K562 (cell line): Measurements from ENCODE around the gene RYR1. TPM values are rescaled to one million over a fixed set of nuclear protein-coding genes. Genes with fewer than 3 reads are reported as not detected.

Source experiments
- ATAC-seq: fragments of 200-7000 bp; cut with Tn5 transposase; 3 replicates; pipeline ENCODE4 v1.9.1; 2020; ENCODE audit warnings: moderate library complexity
- BruUV-seq: library from RNA; stranded (reverse); fragments of 400-500 nt; replicated peaks from 2 replicates; lab custom pipeline; 2021; lab: Mats Ljungman, UMichigan
- CTCF ChIA-PET: fragments of 300-600 bp; formaldehyde crosslinking; extraction: SDS; loops from one replicate; lab custom pipeline; 2021; ENCODE audit warnings: low intra/inter-chr PET ratio; lab: Yijun Ruan, JAX
- POLR2A ChIA-PET: fragments of 300-600, 350-650 bp; sonication (Branson Sonifier 250); formaldehyde crosslinking; extraction: SDS; loops from one replicate; lab custom pipeline; 2021; ENCODE audit warnings: antibody characterized with exemption, inconsistent platforms; lab: Yijun Ruan, JAX
- DNase-seq, 4 experiments: peaks; one replicate each; pipeline versions ENCODE4 v3.0.0 to v3.0.0-alpha.2; 2011 to 2018; ENCODE audit warnings: low spot score in 3 of 4, mixed read lengths in 3 of 4; ENCODE audit errors: extremely low read depth in 1 of 4
- FAIRE-seq: peaks from 2 replicates; lab custom pipeline; 2011; peaks lifted over from hg19 to GRCh38; lab: Jason Lieb, UNC
- H2AFZ ChIP-seq: 2 replicates; pipeline ENCODE4 v1.6.0; 2011; ENCODE audit warnings: low read depth, low read length, control low read depth, inconsistent platforms
- H3K27ac ChIP-seq: fragments of 200-600 bp; 3 replicates; pipeline ENCODE4 v1.8.0; 2011; ENCODE audit warnings: low read depth, mild to moderate bottlenecking, control low read depth, inconsistent platforms, low read length, moderate library complexity, mixed read lengths; ENCODE audit errors: extremely low read depth
- H3K27me3 ChIP-seq, 2 experiments: fragments of 300-600 bp in 1 of 2; 2 replicates in 1 of 2; 3 replicates in 1 of 2; pipeline versions ENCODE4 v1.6.0 to v1.8.0; 2011; ENCODE audit warnings: inconsistent platforms in 2 of 2, low read length in 2 of 2, mild to moderate bottlenecking in 1 of 2, mixed read lengths in 1 of 2, moderate library complexity in 1 of 2; ENCODE audit not compliant: control insufficient read depth in 2 of 2, insufficient read depth in 2 of 2
- H3K36me3 ChIP-seq: fragments of 300-600 bp; 3 replicates; pipeline ENCODE4 v1.8.0; 2011; ENCODE audit warnings: mild to moderate bottlenecking, low read length, inconsistent platforms; ENCODE audit not compliant: control insufficient read depth, insufficient read depth
- H3K4me1 ChIP-seq, 2 experiments: fragments of 200-600 bp in 1 of 2; replicated peaks in 1 of 2; 2 replicates in 1 of 2; 3 replicates in 1 of 2; pipeline versions ENCODE4 v1.5.1 to v1.8.0; 2011; ENCODE audit warnings: inconsistent platforms in 2 of 2, low read length in 2 of 2, mild to moderate bottlenecking in 1 of 2, mixed read lengths in 1 of 2, moderate library complexity in 1 of 2; ENCODE audit not compliant: control insufficient read depth in 2 of 2, insufficient read depth in 2 of 2
- H3K4me2 ChIP-seq: 2 replicates; pipeline ENCODE4 v1.6.1; 2011; ENCODE audit warnings: low read length, control low read depth, inconsistent platforms, mixed read lengths; ENCODE audit not compliant: insufficient read depth
- H3K4me3 ChIP-seq: fragments of 200-600 bp; sonication (generic), shearing (Covaris generic); 2 replicates; pipeline ENCODE4 v1.5.1; 2016; ENCODE audit warnings: control low read depth, inconsistent platforms
- H3K79me2 ChIP-seq: fragments of 200-600 bp; 3 replicates; pipeline ENCODE4 v1.8.0; 2011; ENCODE audit warnings: low read length, inconsistent platforms; ENCODE audit not compliant: control insufficient read depth, insufficient read depth
- H3K9ac ChIP-seq, 2 experiments: 2 replicates each; pipeline versions ENCODE4 v1.6.0 to v1.6.1; 2011; ENCODE audit warnings: low read depth in 2 of 2, low read length in 2 of 2, control low read depth in 1 of 2, inconsistent platforms in 1 of 2, mild to moderate bottlenecking in 1 of 2, mixed read lengths in 1 of 2; ENCODE audit not compliant: insufficient read depth in 1 of 2
- H3K9me1 ChIP-seq: one replicate; pipeline ENCODE4 v1.6.0; 2011; ENCODE audit warnings: inconsistent platforms, mild to moderate bottlenecking, low read length, moderate library complexity; ENCODE audit not compliant: control insufficient read depth, insufficient read depth
- H3K9me3 ChIP-seq: replicated peaks from 2 replicates; pipeline ENCODE4 v1.5.1; 2011; ENCODE audit warnings: low read depth, low read length, inconsistent platforms; ENCODE audit not compliant: control insufficient read depth, insufficient read depth
- H4K20me1 ChIP-seq: replicated peaks from 2 replicates; pipeline ENCODE4 v1.6.1; 2011; ENCODE audit warnings: low read length, inconsistent platforms, mixed read lengths; ENCODE audit not compliant: control insufficient read depth, insufficient read depth
- HNRNPH1 ChIP-seq: fragments of 200-400 bp; formaldehyde crosslinking; optimal IDR thresholded peaks from 2 replicates; pipeline ENCODE3; 2017; ENCODE audit warnings: low read depth, mild to moderate bottlenecking, low read length, moderate library complexity
- HOXB6 ChIP-seq: fragments of 250-450 bp; sonication (Bioruptor Pico); IDR thresholded peaks from 2 replicates; pipeline ENCODE4 v1.5.1; 2022; ENCODE audit warnings: mild to moderate bottlenecking, borderline replicate concordance
- MTA3 ChIP-seq: fragments of 450-650 bp; formaldehyde crosslinking; IDR thresholded peaks from 2 replicates; pipeline ENCODE4 v1.6.1; 2017; ENCODE audit warnings: mild to moderate bottlenecking, borderline replicate concordance
- RBM25 ChIP-seq: fragments of 200-400 bp; formaldehyde crosslinking; IDR thresholded peaks from 2 replicates; pipeline ENCODE4 v1.6.1; 2018; ENCODE audit warnings: low read length, low read depth, moderate library complexity; ENCODE audit not compliant: severe bottlenecking
- ZFP36 ChIP-seq: fragments of 150-350 bp; IDR thresholded peaks from 2 replicates; pipeline ENCODE4 v1.6.1; 2018; ENCODE audit warnings: low read length, low read depth; ENCODE audit not compliant: partially characterized antibody
- ZKSCAN8 ChIP-seq: fragments of 200-800 bp; sonication (Bioruptor generic); IDR thresholded peaks from 2 replicates; pipeline ENCODE4 v1.6.1; 2016; ENCODE audit warnings: missing genetic modification characterization, missing compliant biosample characterization
- ZNF121 ChIP-seq: sonication (generic); formaldehyde crosslinking; conservative IDR thresholded peaks from 2 replicates; pipeline ENCODE4 v1.8.0; 2022; ENCODE audit warnings: missing genetic modification reagents
- ZNF444 ChIP-seq: fragments of 250-450 bp; sonication (Bioruptor Pico); IDR thresholded peaks from 2 replicates; pipeline ENCODE4 v1.4.0; 2020; ENCODE audit warnings: mild to moderate bottlenecking, moderate library complexity
- WGBS: fragments of 100-300 bp; shearing (Covaris generic); methylation state at CpG from one replicate; pipeline ENCODE4 v1.1.6; 2016; ENCODE audit warnings: low coverage, mixed read lengths; ENCODE audit not compliant: insufficient coverage; ENCODE audit errors: missing lambda C conversion rate; 5-methylcytosine and 5-hydroxymethylcytosine counted together
- in situ Hi-C: fragments of 300-500 bp; cut with MboI; formaldehyde crosslinking; loops from 4 replicates; pipeline ENCODE4 v1.15.0; 2018; ENCODE audit warnings: inconsistent platforms, mixed read lengths
- intact Hi-C: fragments of 100-400 bp; cut with micrococcal nuclease; formaldehyde crosslinking; loops from 2 replicates; pipeline ENCODE4 v1.14.2; 2022
- polyA plus RNA-seq, 8 experiments: library from polyadenylated mRNA; depleted of rRNA in 4 of 8; stranded (reverse) in 5 of 8; unstranded in 3 of 8; fragments of >200 nt; fragmentation: Nextera tagmentation in 2 of 8; fragmentation: Illumina TruSeq in 1 of 8; extraction: Ambion mirVana in 2 of 8; extraction: Trizol in 1 of 8; gene quantifications; 2 replicates each; pipeline versions ENCODE4 v1.2.1 to v1.2.3, GENCODE V29; 2011 to 2014; ENCODE audit warnings: inconsistent platforms in 1 of 8, missing spikeins in 1 of 8
- total RNA-seq, 7 experiments: library from RNA; depleted of rRNA in 6 of 7; stranded (reverse); fragments of >200 nt in 6 of 7; fragmentation: Illumina TruSeq in 2 of 7; extraction: Trizol in 2 of 7; gene quantifications; 2 replicates each; pipeline versions ENCODE4 v1.2.1 to v1.2.3, GENCODE V29; 2011 to 2021; ENCODE audit warnings: low replicate concordance in 1 of 7
- TF ChIP-seq, protein P1 (sequence below): fragments of 250-450 bp; sonication (Bioruptor Pico); IDR thresholded peaks from 2 replicates; pipeline ENCODE4 v1.5.0; 2021
- TF ChIP-seq, protein P2 (sequence below): fragments of 250-450 bp; sonication (Bioruptor Pico); IDR thresholded peaks from 2 replicates; pipeline ENCODE4 v1.4.0; 2020; ENCODE audit warnings: borderline replicate concordance
- TF ChIP-seq, protein P3 (sequence below): fragments of 250-450 bp; sonication (Bioruptor Pico); IDR thresholded peaks from 2 replicates; pipeline ENCODE4 v1.8.0; 2022; ENCODE audit warnings: inconsistent platforms

Gene RYR1
- total and polyA plus RNA-seq, 9 of the 15 experiments (the other 6 are each of a cell fraction or from before 2014, with no cell fraction given), result 0.11 to 7.4 (median 3.7) TPM

DNA sequence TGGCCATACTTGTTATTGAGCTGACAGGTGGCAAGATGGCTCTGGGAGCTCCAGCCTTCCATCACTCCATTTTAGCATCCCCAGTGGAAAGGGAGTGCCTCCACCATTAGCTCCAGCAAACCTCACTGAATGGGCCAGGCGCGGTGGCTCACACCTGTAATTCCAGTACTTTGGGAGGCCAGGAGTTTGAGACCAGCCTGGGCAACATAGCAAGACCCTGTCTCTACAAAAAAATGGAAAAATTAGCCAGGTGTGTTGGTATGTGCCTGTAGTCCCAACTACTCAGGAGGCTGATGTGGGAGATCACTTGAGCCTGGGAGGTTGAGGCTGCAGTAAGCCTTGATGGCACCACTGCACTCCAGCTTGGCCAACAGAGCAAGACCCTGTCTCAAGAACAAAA is 98.0 kb downstream of the RYR1 start:
- CTCF ChIA-PET, result no interaction called here
- H2AFZ ChIP-seq, result no peak overlapping the region
- H3K9ac ChIP-seq, result no peak overlapping the region
- peaks cover 5 to 14% of the 10 kb centered on the region in 2 experiments; a peak in 4 of 5 replicates for H3K4me1 ChIP-seq
- WGBS, result 75% methylated on average over 2 of the region's 2 CpGs
- no peaks in the 10 kb centered on the region for H3K79me2 ChIP-seq
- FAIRE-seq (no peak), DNase-seq (no peak)
- H3K9me3 ChIP-seq, result peaks cover 15% of the 10 kb centered on the region; the same call in 1 of the 2 replicates
- H3K36me3 ChIP-seq, result no peaks in the 10 kb centered on the region
- no TSS peak for BruUV-seq
- H3K9me1 ChIP-seq, result peaks cover 3% of the 10 kb centered on the region
- POLR2A ChIA-PET, result interaction anchor here (2.2 kb wide), 1 partner anchor 12 kb away, joined by 11 read pairs; no protein-coding TSS in a partner anchor
- H3K4me2 ChIP-seq, result no peak overlapping the region
- intact Hi-C loops, result no loop called here
- in situ Hi-C loops, result no loop called here
- H3K4me3 ChIP-seq, result no peak overlapping the region
- H4K20me1 ChIP-seq, result no peaks in the 10 kb centered on the region
- H3K27ac ChIP-seq, result no peak overlapping the region
- TF ChIP-seq ZNF121 (CRISPR knock-in tag) (peak; percentile 59), HOXB6 (no peak)
- TF ChIP-seq, all 486 proteins: peak for 1
- no peaks in the 10 kb centered on the region for H3K27me3 ChIP-seq
- ATAC-seq, result no peak

DNA sequence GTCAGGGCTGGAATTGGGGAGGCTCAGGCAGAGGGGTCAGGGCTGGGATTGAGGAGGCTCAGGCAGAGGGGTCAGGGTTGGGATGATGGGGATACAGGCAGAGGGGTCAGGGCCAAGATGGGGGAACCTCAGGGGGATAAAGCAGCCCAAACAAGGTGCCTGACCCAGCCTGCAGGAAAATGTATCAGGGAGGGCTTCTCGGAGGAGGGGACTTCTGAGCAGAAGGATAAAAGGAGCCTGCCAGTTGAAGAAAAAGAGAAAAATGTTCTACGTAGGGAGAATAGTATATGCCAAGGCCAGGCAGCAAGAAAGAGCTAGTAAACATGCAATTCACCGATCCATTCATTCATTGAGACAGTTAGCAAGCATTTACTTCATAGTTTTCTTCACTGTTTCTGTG is 99.4 kb downstream of the RYR1 start:
- in situ Hi-C loops, result no loop called here
- Histone ChIP-seq H3K9ac (no peak overlapping the region), H3K9me3 (peaks cover 15% of the 10 kb centered on the region; the same call in 1 of the 2 replicates), H3K4me2 (no peak overlapping the region), H2AFZ (no peak overlapping the region), H3K4me3 (no peak overlapping the region), H3K79me2 (no peaks in the 10 kb centered on the region), H3K36me3 (no peaks in the 10 kb centered on the region), H3K9me1 (peaks cover 3% of the 10 kb centered on the region), H3K4me1 (peaks cover 4 to 10% of the 10 kb centered on the region in 2 experiments; a peak in 4 of 5 replicates), H3K27ac (no peak overlapping the region), H4K20me1 (no peaks in the 10 kb centered on the region), H3K27me3 (no peaks in the 10 kb centered on the region)
- no TSS peak for BruUV-seq
- DNase-seq (no peak), FAIRE-seq (no peak), ATAC-seq (no peak)
- POLR2A ChIA-PET, result interaction anchor here (2.2 kb wide), 1 partner anchor 11 kb away, joined by 11 read pairs; no protein-coding TSS in a partner anchor
- intact Hi-C loops, result no loop called here
- whole genome bisulfite sequencing, result 30% methylated on average over 3 of the region's 3 CpGs
- CTCF ChIA-PET, result no interaction called here
- no peak for TF ChIP-seq HNRNPH1
- TF ChIP-seq RBM25, result peak; percentile 24
- TF ChIP-seq, protein P1, sequence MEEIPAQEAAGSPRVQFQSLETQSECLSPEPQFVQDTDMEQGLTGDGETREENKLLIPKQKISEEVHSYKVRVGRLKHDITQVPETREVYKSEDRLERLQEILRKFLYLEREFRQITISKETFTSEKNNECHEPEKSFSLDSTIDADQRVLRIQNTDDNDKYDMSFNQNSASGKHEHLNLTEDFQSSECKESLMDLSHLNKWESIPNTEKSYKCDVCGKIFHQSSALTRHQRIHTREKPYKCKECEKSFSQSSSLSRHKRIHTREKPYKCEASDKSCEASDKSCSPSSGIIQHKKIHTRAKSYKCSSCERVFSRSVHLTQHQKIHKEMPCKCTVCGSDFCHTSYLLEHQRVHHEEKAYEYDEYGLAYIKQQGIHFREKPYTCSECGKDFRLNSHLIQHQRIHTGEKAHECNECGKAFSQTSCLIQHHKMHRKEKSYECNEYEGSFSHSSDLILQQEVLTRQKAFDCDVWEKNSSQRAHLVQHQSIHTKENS (CRISPR knock-in tag), result no peak
- no peak for TF ChIP-seq ZKSCAN8 (CRISPR knock-in tag)
- TF ChIP-seq, protein P2, sequence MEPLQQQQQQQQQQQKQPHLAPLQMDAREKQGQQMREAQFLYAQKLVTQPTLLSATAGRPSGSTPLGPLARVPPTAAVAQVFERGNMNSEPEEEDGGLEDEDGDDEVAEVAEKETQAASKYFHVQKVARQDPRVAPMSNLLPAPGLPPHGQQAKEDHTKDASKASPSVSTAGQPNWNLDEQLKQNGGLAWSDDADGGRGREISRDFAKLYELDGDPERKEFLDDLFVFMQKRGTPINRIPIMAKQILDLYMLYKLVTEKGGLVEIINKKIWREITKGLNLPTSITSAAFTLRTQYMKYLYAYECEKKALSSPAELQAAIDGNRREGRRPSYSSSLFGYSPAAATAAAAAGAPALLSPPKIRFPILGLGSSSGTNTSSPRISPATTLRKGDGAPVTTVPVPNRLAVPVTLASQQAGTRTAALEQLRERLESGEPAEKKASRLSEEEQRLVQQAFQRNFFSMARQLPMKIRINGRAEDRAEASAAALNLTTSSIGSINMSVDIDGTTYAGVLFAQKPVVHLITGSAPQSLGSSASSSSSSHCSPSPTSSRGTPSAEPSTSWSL (CRISPR knock-in tag), result no peak
- TF ChIP-seq, protein P3, sequence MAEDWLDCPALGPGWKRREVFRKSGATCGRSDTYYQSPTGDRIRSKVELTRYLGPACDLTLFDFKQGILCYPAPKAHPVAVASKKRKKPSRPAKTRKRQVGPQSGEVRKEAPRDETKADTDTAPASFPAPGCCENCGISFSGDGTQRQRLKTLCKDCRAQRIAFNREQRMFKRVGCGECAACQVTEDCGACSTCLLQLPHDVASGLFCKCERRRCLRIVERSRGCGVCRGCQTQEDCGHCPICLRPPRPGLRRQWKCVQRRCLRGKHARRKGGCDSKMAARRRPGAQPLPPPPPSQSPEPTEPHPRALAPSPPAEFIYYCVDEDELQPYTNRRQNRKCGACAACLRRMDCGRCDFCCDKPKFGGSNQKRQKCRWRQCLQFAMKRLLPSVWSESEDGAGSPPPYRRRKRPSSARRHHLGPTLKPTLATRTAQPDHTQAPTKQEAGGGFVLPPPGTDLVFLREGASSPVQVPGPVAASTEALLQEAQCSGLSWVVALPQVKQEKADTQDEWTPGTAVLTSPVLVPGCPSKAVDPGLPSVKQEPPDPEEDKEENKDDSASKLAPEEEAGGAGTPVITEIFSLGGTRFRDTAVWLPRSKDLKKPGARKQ, result no peak
- TF ChIP-seq ZFP36, result peak; percentile 82
- TF ChIP-seq MTA3, result no peak
- TF ChIP-seq ZNF444 (CRISPR knock-in tag), result no peak
